ENCODE measurements around the gene RNF212B.

RNF212B gene

DNA sequence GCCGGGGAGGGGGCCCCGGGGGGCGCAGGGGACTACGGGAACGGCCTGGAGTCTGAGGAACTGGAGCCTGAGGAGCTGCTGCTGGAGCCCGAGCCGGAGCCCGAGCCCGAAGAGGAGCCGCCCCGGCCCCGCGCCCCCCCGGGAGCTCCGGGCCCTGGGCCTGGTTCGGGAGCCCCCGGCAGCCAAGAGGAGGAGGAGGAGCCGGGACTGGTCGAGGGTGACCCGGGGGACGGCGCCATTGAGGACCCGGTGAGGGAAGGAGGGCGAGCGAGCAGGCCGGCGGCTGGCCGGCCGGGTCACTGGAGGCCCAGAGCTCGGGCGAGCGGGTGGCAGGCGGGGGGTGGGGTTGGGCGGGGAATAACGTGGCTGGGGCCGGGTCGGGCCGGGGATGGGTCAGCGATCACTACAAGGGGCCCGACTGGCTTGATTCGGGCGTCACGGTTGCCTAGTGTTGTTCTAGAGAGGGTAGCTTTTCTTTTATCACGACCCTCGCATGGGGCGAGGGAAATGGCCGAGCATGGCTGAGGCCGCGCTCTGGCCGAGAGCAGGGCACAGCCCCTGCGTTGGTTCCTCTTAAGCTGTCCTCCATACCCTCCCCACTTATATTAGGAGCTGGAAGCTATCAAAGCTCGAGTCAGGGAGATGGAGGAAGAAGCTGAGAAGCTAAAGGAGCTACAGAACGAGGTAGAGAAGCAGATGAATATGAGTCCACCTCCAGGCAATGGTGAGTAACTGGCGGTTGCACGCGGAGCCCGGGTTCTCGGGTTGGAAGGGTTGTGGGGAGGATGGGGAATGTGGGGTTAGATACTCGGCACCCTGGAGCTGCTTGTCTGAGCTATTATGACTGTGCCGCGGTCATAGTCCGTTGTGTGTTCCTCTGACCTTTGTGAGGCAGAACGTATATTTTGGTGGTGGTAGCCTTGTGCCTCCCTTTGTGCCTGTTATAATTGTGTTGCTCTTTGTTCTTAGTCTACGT, 84.1 kb downstream of the RNF212B start:
- peak; percentile 15 for DNase-seq
